Psoas muscle (tissue), 7 donors: ENCODE results near the gene MRPL23. TPM values are rescaled to one million over a fixed set of nuclear protein-coding genes. Genes with fewer than 3 reads are reported as not detected.

Experiments
- polyA plus RNA-seq, 3 donors: library from polyadenylated mRNA; stranded (reverse); fragments of 200-250 nt; gene quantifications; one replicate each; pipeline ENCODE4 v1.2.3, GENCODE V29; 2013
- total RNA-seq, 4 donors: library from RNA; stranded (reverse); fragmentation: NEBNext Ultra II Directional in 2 of 4; extraction: Animal tissue kit (Norgen Biotek cat#: 25700) in 2 of 4; gene quantifications; one replicate each; pipeline versions ENCODE4 v1.2.1 to v1.2.4, GENCODE V29; 2021 to 2023
- donor health status: healthy with polysubstance abuse.
- donor health status: DM: no; HTN: no; CAD: no; lungs with moderate emphysema.
- donor health status: Bipolar disorder and iron deficiency.
- donor health status: healthy.
- donor health status: DM: no; HTN: no; CAD: no.
- donor health status: DM: no; HTN: no; CAD: no.
- donor health status: DM: yes; HTN: yes; CAD: no.

MRPL23 gene
- total and polyA plus RNA-seq, 7 donors: 46.3 to 163 (median 84.0) TPM

Other genes starting within 250 kb of the MRPL23 start
- 1 to 10 TPM; 1.6 to 6.1 (median 2.7) TPM for gene IFITM10, start 196.7 kb upstream of the MRPL23 start, total RNA-seq
- gene IFITM10, start 196.7 kb upstream of the MRPL23 start, polyA plus RNA-seq: 1 to 10 TPM in 1 of 3 donors, under 1 TPM in 2; 0.70 to 1.2 (median 0.83) TPM
- gene CTSD, start 183.4 kb upstream of the MRPL23 start, total RNA-seq: 100 to 1,000 TPM; 343 to 950 (median 608) TPM
- gene CTSD, start 183.4 kb upstream of the MRPL23 start, polyA plus RNA-seq: 1,000 to 10,000 TPM in 2 of 3 donors, 100 to 1,000 TPM in 1; 674 to 1,317 (median 1,217) TPM
- gene SYT8, start 112.3 kb upstream of the MRPL23 start, total RNA-seq: under 1 TPM in 1 of 4 donors, not detected in 3; 0.28 TPM
- gene SYT8, start 112.3 kb upstream of the MRPL23 start, polyA plus RNA-seq: under 1 TPM in 2 of 3 donors, not detected in 1; 0.04 to 0.06 TPM
- 1,000 to 10,000 TPM in 3 of 4 donors, 100 to 1,000 TPM in 1; 985 to 3,047 (median 2,750) TPM for gene TNNI2, start 108.4 kb upstream of the MRPL23 start, total RNA-seq
- gene TNNI2, start 108.4 kb upstream of the MRPL23 start, polyA plus RNA-seq: 1,000 to 10,000 TPM; 1,614 to 6,537 (median 3,259) TPM
- gene LSP1, start 94.2 kb upstream of the MRPL23 start, total RNA-seq: 10 to 100 TPM; 14.4 to 27.1 (median 19.1) TPM
- 10 to 100 TPM in 1 of 3 donors, 1 to 10 TPM in 2; 7.5 to 11.5 (median 9.4) TPM for gene LSP1, start 94.2 kb upstream of the MRPL23 start, polyA plus RNA-seq
- gene PRR33, start 55.4 kb upstream of the MRPL23 start, total RNA-seq: 1 to 10 TPM; 1.6 to 8.9 (median 2.4) TPM
- gene PRR33, start 55.4 kb upstream of the MRPL23 start, polyA plus RNA-seq: under 1 TPM; 0.16 to 1.00 (median 0.61) TPM
- 1,000 to 10,000 TPM; 1,884 to 7,638 (median 4,017) TPM for gene TNNT3, start 27.6 kb upstream of the MRPL23 start, total RNA-seq
- gene TNNT3, start 27.6 kb upstream of the MRPL23 start, polyA plus RNA-seq: 1,000 to 10,000 TPM; 1,367 to 5,833 (median 3,289) TPM
- gene H19, start 50.5 kb downstream of the MRPL23 start, total RNA-seq: over 10,000 TPM in 1 of 4 donors, 1,000 to 10,000 TPM in 3; 2,069 to 10,740 (median 4,409) TPM
- gene H19, start 50.5 kb downstream of the MRPL23 start, polyA plus RNA-seq: 1,000 to 10,000 TPM; 1,446 to 5,104 (median 4,933) TPM
- gene IGF2, start 192.1 kb downstream of the MRPL23 start, total RNA-seq: 100 to 1,000 TPM in 3 of 4 donors, 10 to 100 TPM in 1; 60.2 to 471 (median 119) TPM
- 10 to 100 TPM in 2 of 3 donors, 1 to 10 TPM in 1; 5.9 to 38.4 (median 14.6) TPM for gene IGF2, start 192.1 kb downstream of the MRPL23 start, polyA plus RNA-seq
- not detected for gene INS, start 213.9 kb downstream of the MRPL23 start, total RNA-seq
- gene INS, start 213.9 kb downstream of the MRPL23 start, polyA plus RNA-seq: 1 to 10 TPM in 1 of 3 donors, under 1 TPM in 1, not detected in 1; 0.65 to 2.8 TPM
- under 1 TPM in 1 of 4 donors, not detected in 3; 0.34 TPM for gene TH, start 224.5 kb downstream of the MRPL23 start, total RNA-seq
- gene TH, start 224.5 kb downstream of the MRPL23 start, polyA plus RNA-seq: under 1 TPM in 1 of 3 donors, not detected in 2; 0.16 TPM